Heart left ventricle (tissue), 13 donors: Measurements from ENCODE around the gene CDH26.

Experiments used
- CTCF ChIP-seq, 12 donors: fragments of 200-600 bp; sonication (generic) in 4 of 12; IDR thresholded peaks; one replicate each; pipeline versions ENCODE4 v1.5.0 to v1.8.0; 2018 to 2022; ENCODE audit warnings: antibody characterized with exemption in 12 of 12, mild to moderate bottlenecking in 5 of 12
- POLR2A ChIP-seq, 2 donors: fragments of 450-650 bp; IDR thresholded peaks; one replicate each; pipeline ENCODE4 v1.6.1; 2017; ENCODE audit warnings: antibody characterized with exemption in 2 of 2, mild to moderate bottlenecking in 2 of 2, moderate library complexity in 2 of 2
- donor health status: ischemic (EF 13 %, LVEDD 7.1; RV severe dilation, severe dysfunction).
- donor health status: DM: no; HTN: yes; CAD: no.
- donor health status: DM: no; HTN: no; CAD: no.
- donor health status: ischemic (EF 25% LVEDD 6.9; RV normal size, moderate dysfunction).
- donor health status: ischemic (EF 25% LVEDD 5.7; RV mildly dilated, moderate dysfunction).
- donor health status: ischemic (EF 35%, LVEDD 5.7; RV mildly dilated, moderate dysfunction).
- donor health status: nonischemic (EF 11% LVEDD 7.7; RV severe dilation, severe dysfunction).
- donor health status: DM: yes; HTN: yes; CAD: no.
- donor health status: PGD.
- donor health status: ischemic (EF 29% LVEDD 5.4; RV normal size, mild dysfunction).
- donor health status: nonischemic (EF 23%, LVEDD 6.1; RV moderate dilation, normal function).

GRCh38 chr20:60060593-60060992 lies 102.4 kb downstream of the CDH26 start:
- TF ChIP-seq CTCF (IDR thresholded peaks at IDR 0.05), result no peak
- no peak for TF ChIP-seq POLR2A (IDR thresholded peaks at IDR 0.05)
